ENCODE measurements around the gene TRIM66. TPM values are rescaled to one million over a fixed set of nuclear protein-coding genes. Genes with fewer than 3 reads are reported as not detected.
A peak's percentile ranks its signal among the peaks of the same experiment; 100 is the strongest.

The TRIM66 gene
- total RNA-seq, 1 donor from 2014 or later, result 5.9 TPM

DNA sequence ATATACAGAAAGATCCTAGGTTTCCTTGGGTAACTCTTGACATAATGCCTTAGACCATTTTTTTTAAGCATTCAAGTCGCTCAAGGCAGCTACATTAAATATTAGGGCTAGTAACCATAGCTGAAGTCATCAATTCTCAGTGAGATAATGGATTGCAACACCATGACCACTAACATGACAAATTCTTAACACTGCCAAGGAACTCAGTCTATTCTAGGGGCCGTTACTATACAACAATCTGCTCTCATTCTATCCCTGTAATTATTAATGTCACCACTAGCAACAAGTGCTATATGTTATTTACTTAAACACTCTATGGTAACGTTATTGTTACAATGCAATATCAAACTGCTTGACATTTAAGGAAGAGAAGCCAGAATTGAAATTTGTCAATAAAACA, 85.3 kb downstream of the TRIM66 start:
- Mint-ChIP-seq H3K36me3 (ENCODE audit: low read depth) (no peaks in the 10 kb centered on the region), H3K9me3 (ENCODE audit: low read depth) (no peaks in the 10 kb centered on the region), H3K4me3 (ENCODE audit: unreplicated experiment) (no peak overlapping the region), H3K4me1 (ENCODE audit: low read depth) (peaks cover 6% of the 10 kb centered on the region), H3K27me3 (ENCODE audit: low read depth) (peaks cover 12% of the 10 kb centered on the region), H3K27ac (ENCODE audit: unreplicated experiment) (no peak overlapping the region)
- no peak for DNase-seq (ENCODE audit: low spot score)
- TF ChIP-seq, protein P1, sequence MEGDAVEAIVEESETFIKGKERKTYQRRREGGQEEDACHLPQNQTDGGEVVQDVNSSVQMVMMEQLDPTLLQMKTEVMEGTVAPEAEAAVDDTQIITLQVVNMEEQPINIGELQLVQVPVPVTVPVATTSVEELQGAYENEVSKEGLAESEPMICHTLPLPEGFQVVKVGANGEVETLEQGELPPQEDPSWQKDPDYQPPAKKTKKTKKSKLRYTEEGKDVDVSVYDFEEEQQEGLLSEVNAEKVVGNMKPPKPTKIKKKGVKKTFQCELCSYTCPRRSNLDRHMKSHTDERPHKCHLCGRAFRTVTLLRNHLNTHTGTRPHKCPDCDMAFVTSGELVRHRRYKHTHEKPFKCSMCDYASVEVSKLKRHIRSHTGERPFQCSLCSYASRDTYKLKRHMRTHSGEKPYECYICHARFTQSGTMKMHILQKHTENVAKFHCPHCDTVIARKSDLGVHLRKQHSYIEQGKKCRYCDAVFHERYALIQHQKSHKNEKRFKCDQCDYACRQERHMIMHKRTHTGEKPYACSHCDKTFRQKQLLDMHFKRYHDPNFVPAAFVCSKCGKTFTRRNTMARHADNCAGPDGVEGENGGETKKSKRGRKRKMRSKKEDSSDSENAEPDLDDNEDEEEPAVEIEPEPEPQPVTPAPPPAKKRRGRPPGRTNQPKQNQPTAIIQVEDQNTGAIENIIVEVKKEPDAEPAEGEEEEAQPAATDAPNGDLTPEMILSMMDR (IDR thresholded peaks at IDR 0.05), result no peak

DNA sequence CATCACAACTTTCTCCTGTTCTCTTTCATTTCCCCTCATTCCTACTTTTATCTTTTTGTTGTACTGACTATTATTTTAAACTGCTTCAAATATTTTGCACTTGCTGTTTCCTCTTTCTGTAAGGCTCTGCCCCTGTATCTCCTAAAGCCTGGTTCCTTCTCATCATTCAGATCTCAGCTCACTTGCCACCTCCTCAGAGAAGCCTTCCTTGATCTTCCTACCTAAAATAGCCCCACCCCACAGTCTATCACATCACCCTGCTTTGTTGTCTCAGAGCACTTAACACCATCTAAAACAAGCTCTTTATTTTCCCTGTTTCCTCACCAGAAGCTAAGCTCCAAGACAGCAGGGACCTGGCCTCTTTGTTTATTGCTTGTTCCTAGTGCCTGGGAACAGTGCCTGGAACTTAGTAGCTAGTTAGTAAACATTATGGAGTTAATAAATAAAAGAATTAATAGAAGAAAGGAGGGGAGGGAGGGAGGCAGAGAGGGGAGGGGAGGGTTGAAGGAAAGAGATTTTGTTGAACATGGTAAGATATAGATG, 85.9 kb downstream of the TRIM66 start:
- Mint-ChIP-seq H3K4me1 (ENCODE audit: low read depth) (peaks cover 6% of the 10 kb centered on the region), H3K9me3 (ENCODE audit: low read depth) (no peaks in the 10 kb centered on the region), H3K4me3 (ENCODE audit: unreplicated experiment) (no peak overlapping the region), H3K36me3 (ENCODE audit: low read depth) (no peaks in the 10 kb centered on the region), H3K27me3 (ENCODE audit: low read depth) (peaks cover 12% of the 10 kb centered on the region), H3K27ac (ENCODE audit: unreplicated experiment) (no peak overlapping the region)
- TF ChIP-seq, protein P1 (IDR thresholded peaks at IDR 0.05), result no peak
- DNase-seq (ENCODE audit: low spot score), result no peak

DNA sequence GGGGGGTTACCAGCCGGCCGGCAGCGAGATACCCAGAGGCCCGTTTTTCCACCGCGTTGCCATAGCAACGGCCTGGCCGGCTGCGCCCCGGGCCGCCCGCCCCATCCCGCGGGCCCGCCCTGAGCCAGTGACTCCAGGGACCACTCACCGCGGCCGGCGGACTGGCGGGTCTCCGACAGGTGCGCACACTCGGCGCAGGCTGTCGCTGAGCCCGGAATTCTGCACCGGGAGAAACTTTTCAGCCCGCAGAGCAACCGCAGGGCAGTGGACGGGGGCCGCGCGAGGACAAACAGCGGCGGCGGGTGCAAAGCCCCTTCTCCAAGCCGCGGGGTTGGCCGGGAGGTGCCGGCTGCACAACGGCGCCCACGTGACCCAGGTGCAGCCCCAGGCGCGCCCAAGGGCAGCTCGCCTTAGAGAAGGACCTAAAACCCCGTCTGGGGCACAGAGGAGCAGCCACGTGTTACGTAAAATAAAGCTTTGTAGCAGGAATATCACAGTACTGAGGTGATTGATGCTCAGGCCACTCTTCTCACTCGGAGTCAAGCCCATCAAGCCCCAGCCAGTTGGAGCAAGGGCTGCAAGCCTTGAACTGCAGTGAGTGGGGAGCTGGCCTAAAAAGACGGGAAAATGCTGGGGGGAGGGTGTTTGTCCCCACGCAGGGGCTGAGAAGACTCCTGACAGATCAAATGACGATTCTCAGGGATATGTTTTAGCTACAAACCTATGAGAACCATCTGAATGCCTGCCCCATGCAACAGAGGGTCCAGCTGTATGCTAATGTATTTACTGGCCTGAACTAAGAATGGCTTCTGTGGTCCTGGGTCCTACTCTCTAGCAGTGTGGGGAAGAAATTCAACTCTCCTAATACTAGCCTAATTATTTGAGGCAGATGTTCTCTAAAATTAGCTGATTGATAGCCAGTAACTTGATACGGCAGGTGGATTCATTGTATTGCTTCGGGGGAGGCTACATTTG, 88.2 kb downstream of the TRIM66 start, which contains the start of gene STK33:
TSS of gene STK33 (minus strand) at position 294 of the 975 bp plus-strand sequence. CDS start 119,323 bp downstream, outside the sequence.
- no peak for DNase-seq (ENCODE audit: low spot score)
- peaks cover 8% of the 10 kb centered on the region for H3K4me1 Mint-ChIP-seq (ENCODE audit: low read depth)
- H3K4me3 Mint-ChIP-seq (ENCODE audit: unreplicated experiment), result peak within 1 kb of the TSS; percentile 74
- TF ChIP-seq, protein P1 (IDR thresholded peaks at IDR 0.05), result no peak
- no peaks in the 10 kb centered on the region for H3K9me3 Mint-ChIP-seq (ENCODE audit: low read depth)
- H3K27ac Mint-ChIP-seq (ENCODE audit: unreplicated experiment), result no peak within 1 kb of the TSS
- no peaks in the 10 kb centered on the region for H3K36me3 Mint-ChIP-seq (ENCODE audit: low read depth)
- H3K27me3 Mint-ChIP-seq (ENCODE audit: low read depth), result peaks cover 12% of the 10 kb centered on the region

DNA sequence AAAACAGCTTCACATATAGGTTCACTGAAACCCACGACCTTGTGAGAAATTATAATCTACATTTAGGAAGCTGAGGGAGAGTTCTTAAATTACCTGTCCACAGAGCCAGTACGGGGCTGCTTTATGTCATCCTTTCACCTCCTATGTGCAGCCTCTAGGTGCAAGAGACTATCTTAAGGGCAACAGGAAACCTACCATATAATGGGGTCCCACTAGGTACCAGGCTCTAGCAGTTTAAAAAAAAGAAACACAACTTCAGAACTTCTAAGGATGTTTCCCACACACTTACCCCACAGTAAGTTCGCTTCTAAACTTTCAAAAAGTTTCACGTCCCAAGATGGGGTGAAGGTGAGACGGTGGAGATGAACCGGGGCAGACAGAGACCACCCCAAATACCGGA, 89.0 kb downstream of the TRIM66 start:
- H3K27me3 Mint-ChIP-seq (ENCODE audit: low read depth), result peaks cover 10% of the 10 kb centered on the region
- H3K4me3 Mint-ChIP-seq (ENCODE audit: unreplicated experiment), result peak overlapping the region; percentile 74
- H3K27ac Mint-ChIP-seq (ENCODE audit: unreplicated experiment), result no peak overlapping the region
- H3K36me3 Mint-ChIP-seq (ENCODE audit: low read depth), result no peaks in the 10 kb centered on the region
- peaks cover 4% of the 10 kb centered on the region for H3K9me3 Mint-ChIP-seq (ENCODE audit: low read depth)
- peaks cover 8% of the 10 kb centered on the region for H3K4me1 Mint-ChIP-seq (ENCODE audit: low read depth)
- TF ChIP-seq, protein P1 (IDR thresholded peaks at IDR 0.05), result no peak
- DNase-seq (ENCODE audit: low spot score), result no peak

DNA sequence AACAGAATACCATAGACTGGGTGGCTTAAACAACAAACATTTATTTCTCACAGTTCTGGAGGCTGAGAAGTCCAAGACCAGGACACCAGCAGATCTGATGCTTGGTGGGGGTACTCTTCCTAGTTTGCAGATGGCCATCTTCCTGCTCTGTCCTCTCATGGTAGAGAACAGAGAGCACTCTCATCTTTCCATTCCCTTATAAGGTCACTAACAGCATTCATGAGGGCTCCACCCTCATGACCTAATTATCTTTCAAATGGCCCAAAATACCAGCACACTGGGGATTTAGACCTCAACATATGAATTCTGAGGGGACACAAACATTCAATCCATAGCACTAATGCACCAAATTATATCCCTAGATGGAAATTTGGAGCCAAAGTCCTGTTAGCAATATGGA, 94.5 kb downstream of the TRIM66 start:
- H3K27ac Mint-ChIP-seq (ENCODE audit: unreplicated experiment), result no peak overlapping the region
- peaks cover 13% of the 10 kb centered on the region for H3K4me1 Mint-ChIP-seq (ENCODE audit: low read depth)
- H3K9me3 Mint-ChIP-seq (ENCODE audit: low read depth), result peaks cover 4% of the 10 kb centered on the region
- TF ChIP-seq, protein P1 (IDR thresholded peaks at IDR 0.05), result no peak
- no peak for DNase-seq (ENCODE audit: low spot score)
- no peaks in the 10 kb centered on the region for H3K36me3 Mint-ChIP-seq (ENCODE audit: low read depth)
- H3K27me3 Mint-ChIP-seq (ENCODE audit: low read depth), result no peaks in the 10 kb centered on the region
- H3K4me3 Mint-ChIP-seq (ENCODE audit: unreplicated experiment), result no peak overlapping the region

Measured in chondrocyte (in vitro differentiated cells).